GM12892 (cell line): ENCODE results near the gene NUB1.

ENCODE experiments used
- DNase-seq: peaks from one replicate; pipeline ENCODE4 v3.0.0; 2011; ENCODE audit not compliant: insufficient read length
- FAIRE-seq: peaks from 2 replicates; lab custom pipeline; 2011; peaks lifted over from hg19 to GRCh38; lab: Jason Lieb, UNC
- POLR2A ChIP-seq: IDR thresholded peaks from 2 replicates; pipeline ENCODE4 v1.6.1; 2011; ENCODE audit warnings: low read depth, low read length, control low read depth
- POLR2AphosphoS5 ChIP-seq: IDR thresholded peaks from 2 replicates; pipeline ENCODE4 v1.6.1; 2011; ENCODE audit warnings: low read depth, low read length, control low read depth
- TAF1 ChIP-seq: IDR thresholded peaks from 2 replicates; pipeline ENCODE4 v1.6.1; 2011; ENCODE audit warnings: low read depth, mild to moderate bottlenecking, control low read depth, low read length, borderline replicate concordance

Gene NUB1

GRCh38 chr7:151405056-151405455 is 63.4 kb downstream of the NUB1 start:
- DNase-seq (no peak), FAIRE-seq (no peak)
- TF ChIP-seq POLR2A (no peak), TAF1 (no peak), POLR2AphosphoS5 (no peak)

GRCh38 chr7:151405588-151405987 is 64.0 kb downstream of the NUB1 start:
- DNase-seq (no peak), FAIRE-seq (no peak)

GRCh38 chr7:151406051-151406875 is 64.7 kb downstream of the NUB1 start:
- TF ChIP-seq POLR2AphosphoS5, result no peak
- TF ChIP-seq TAF1, result no peak
- no peak for TF ChIP-seq POLR2A
- no peak for DNase-seq
- FAIRE-seq, result no peak

More at GRCh38 chr7:151405588-151405987, 64.0 kb downstream of the NUB1 start:
- no peak for TF ChIP-seq TAF1
- no peak for TF ChIP-seq POLR2A
- TF ChIP-seq POLR2AphosphoS5, result no peak

- no peak for DNase-seq
Measured at GRCh38 chr7:151406886-151407583, 65.4 kb downstream of the NUB1 start.

GRCh38 chr7:151408498-151408838 is 66.9 kb downstream of the NUB1 start:
- no peak for FAIRE-seq
- no peak for TF ChIP-seq TAF1
- TF ChIP-seq POLR2A, result no peak
- TF ChIP-seq POLR2AphosphoS5, result no peak

More at GRCh38 chr7:151406886-151407583, 65.4 kb downstream of the NUB1 start:
- FAIRE-seq, result no peak
- TF ChIP-seq POLR2A (no peak), TAF1 (no peak), POLR2AphosphoS5 (no peak)

GRCh38 chr7:151408839-151409666 is 67.4 kb downstream of the NUB1 start:
- no peak for FAIRE-seq
- no peak for TF ChIP-seq POLR2A
- peak; percentile 22 for DNase-seq

More at GRCh38 chr7:151408498-151408838, 66.9 kb downstream of the NUB1 start:
- no peak for DNase-seq

GRCh38 chr7:151409667-151410404 is 68.2 kb downstream of the NUB1 start, which contains the start of gene WDR86:
Gene WDR86, minus strand, starts transcription at chr7:151410038. Its CDS starts 449 bp downstream, at chr7:151409589.
- FAIRE-seq, result no peak

GRCh38 chr7:151410405-151411390 is 69.1 kb downstream of the NUB1 start:
- TF ChIP-seq POLR2A (no peak), TAF1 (no peak), POLR2AphosphoS5 (no peak)
- FAIRE-seq (no peak), DNase-seq (no peak)

More at GRCh38 chr7:151409667-151410404, 68.2 kb downstream of the NUB1 start, which contains the start of gene WDR86:
- TF ChIP-seq POLR2AphosphoS5 (no peak), TAF1 (no peak), POLR2A (no peak)
- DNase-seq, result peak; percentile 23

- TF ChIP-seq POLR2AphosphoS5, result no peak
- TF ChIP-seq TAF1, result no peak
- TF ChIP-seq POLR2A, result no peak
- DNase-seq (no peak), FAIRE-seq (no peak)
Measured at GRCh38 chr7:151411551-151411950, 69.9 kb downstream of the NUB1 start.
